Stomach (tissue), 4 donors: Measurements from ENCODE around the gene ERC2.

Source experiments
- EP300 ChIP-seq: sonication (generic); formaldehyde crosslinking; IDR thresholded peaks from one replicate; pipeline ENCODE4 v1.6.1; 2017; ENCODE audit warnings: antibody characterized with exemption
- POLR2A ChIP-seq, 4 donors: fragments of 450-650 bp; IDR thresholded peaks; one replicate each; pipeline ENCODE4 v1.6.1; 2016; ENCODE audit warnings: antibody characterized with exemption in 4 of 4, control low read depth in 2 of 4, mild to moderate bottlenecking in 1 of 4, moderate library complexity in 1 of 4
- POLR2AphosphoS5 ChIP-seq, 3 donors: sonication (generic); formaldehyde crosslinking; IDR thresholded peaks; one replicate each; pipeline ENCODE4 v1.6.1; 2016; ENCODE audit warnings: antibody characterized with exemption in 3 of 3
- TF ChIP-seq, protein P1 (sequence below), 7 experiments: fragments of 450-650 bp in 4 of 7; fragments of 200-600 bp in 3 of 7; sonication (generic) in 3 of 7; IDR thresholded peaks; one replicate each; pipeline ENCODE4 v1.5.1; 2016 to 2019; ENCODE audit warnings: antibody characterized with exemption in 7 of 7, control low read depth in 2 of 7, mild to moderate bottlenecking in 1 of 7

DNA sequence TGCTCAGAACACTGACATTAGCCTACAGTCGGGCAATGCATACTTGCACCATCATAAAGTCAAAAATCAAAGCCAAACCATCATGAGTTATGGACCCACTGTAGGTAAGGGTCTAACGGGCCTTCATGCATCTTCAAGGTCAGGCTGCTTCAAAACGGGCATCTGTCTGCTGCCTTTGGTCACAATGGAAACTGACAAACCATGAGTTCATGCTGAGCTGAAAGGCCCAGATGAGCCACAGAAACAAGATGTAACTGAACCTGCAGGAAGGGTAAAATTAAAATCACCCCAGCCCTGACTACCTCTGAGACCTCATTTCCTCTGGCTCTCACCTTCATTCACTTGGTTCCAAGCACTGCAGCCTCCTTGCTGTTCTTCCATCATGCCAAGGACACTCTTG, 143.8 kb downstream of the ERC2 start:
- TF ChIP-seq, protein P1, sequence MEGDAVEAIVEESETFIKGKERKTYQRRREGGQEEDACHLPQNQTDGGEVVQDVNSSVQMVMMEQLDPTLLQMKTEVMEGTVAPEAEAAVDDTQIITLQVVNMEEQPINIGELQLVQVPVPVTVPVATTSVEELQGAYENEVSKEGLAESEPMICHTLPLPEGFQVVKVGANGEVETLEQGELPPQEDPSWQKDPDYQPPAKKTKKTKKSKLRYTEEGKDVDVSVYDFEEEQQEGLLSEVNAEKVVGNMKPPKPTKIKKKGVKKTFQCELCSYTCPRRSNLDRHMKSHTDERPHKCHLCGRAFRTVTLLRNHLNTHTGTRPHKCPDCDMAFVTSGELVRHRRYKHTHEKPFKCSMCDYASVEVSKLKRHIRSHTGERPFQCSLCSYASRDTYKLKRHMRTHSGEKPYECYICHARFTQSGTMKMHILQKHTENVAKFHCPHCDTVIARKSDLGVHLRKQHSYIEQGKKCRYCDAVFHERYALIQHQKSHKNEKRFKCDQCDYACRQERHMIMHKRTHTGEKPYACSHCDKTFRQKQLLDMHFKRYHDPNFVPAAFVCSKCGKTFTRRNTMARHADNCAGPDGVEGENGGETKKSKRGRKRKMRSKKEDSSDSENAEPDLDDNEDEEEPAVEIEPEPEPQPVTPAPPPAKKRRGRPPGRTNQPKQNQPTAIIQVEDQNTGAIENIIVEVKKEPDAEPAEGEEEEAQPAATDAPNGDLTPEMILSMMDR (IDR thresholded peaks at IDR 0.05) = no peak
- TF ChIP-seq EP300 (no peak), POLR2A (IDR thresholded peaks at IDR 0.05) (no peak), POLR2AphosphoS5 (IDR thresholded peaks at IDR 0.05) (no peak)
